IPS-18a (cell line): ENCODE measurements around the gene TGFBR1.

Source experiments
- H3K27ac ChIP-seq: one replicate; pipeline ENCODE4 v1.5.1; 2013; ENCODE audit warnings: low read length
- H3K27me3 ChIP-seq: one replicate; pipeline ENCODE4 v1.6.1; 2013; ENCODE audit warnings: mild to moderate bottlenecking, low read length; ENCODE audit not compliant: control insufficient read depth, insufficient read depth
- H3K36me3 ChIP-seq: one replicate; pipeline ENCODE4 v1.6.1; 2013; ENCODE audit warnings: low read depth, low read length; ENCODE audit not compliant: control insufficient read depth
- H3K4me1 ChIP-seq: one replicate; pipeline ENCODE4 v1.6.1; 2013; ENCODE audit warnings: low read depth, low read length; ENCODE audit not compliant: control insufficient read depth
- H3K4me3 ChIP-seq: one replicate; pipeline ENCODE4 v1.5.1; 2013; ENCODE audit warnings: low read length
- H3K9ac ChIP-seq: one replicate; pipeline ENCODE4 v1.6.1; 2013; ENCODE audit warnings: mild to moderate bottlenecking, low read length, moderate library complexity
- H3K9me3 ChIP-seq: one replicate; pipeline ENCODE4 v1.6.1; 2013; ENCODE audit warnings: low read depth, low read length; ENCODE audit not compliant: control insufficient read depth

Gene TGFBR1

GRCh38 chr9:99112750-99113413 lies 8.0 kb downstream of the TGFBR1 start:
- Histone ChIP-seq H3K27ac (no peak overlapping the region), H3K27me3 (no peaks in the 10 kb centered on the region), H3K9me3 (no peaks in the 10 kb centered on the region), H3K36me3 (no peaks in the 10 kb centered on the region), H3K4me3 (no peak overlapping the region), H3K4me1 (peaks cover 36% of the 10 kb centered on the region), H3K9ac (no peak overlapping the region)

DNA sequence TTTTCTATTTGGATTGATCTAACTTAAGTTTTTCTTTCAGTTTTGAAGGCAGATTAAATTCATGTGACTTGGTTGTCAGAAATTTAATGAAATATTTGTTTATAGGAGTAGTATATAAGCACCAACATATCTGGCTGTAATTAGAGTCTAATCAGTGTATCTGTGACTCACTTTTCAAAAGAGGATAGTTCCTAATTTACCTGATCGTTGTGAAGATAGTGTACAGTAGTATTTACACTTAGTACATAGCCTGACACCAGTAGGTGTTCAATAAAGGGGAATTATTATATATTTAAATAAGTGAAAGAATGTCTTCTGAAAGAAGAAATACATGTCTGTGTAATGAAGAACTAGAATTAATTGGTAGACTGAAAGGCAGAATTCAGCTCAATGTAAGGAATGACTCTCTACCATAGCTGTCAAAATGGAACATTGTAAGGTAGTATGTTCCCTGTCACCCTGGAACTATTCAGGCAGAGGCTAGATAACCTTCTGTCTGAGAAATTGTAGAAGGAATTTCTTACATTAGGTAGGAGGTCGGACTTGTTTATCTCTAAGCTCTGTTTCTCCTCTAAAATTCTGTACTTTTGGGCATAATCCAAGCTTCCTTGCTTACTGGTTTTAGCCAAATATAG lies 8.6 kb downstream of the TGFBR1 start:
- H3K4me3 ChIP-seq: no peak overlapping the region
- no peaks in the 10 kb centered on the region for H3K27me3 ChIP-seq
- H3K4me1 ChIP-seq: peaks cover 36% of the 10 kb centered on the region
- no peak overlapping the region for H3K27ac ChIP-seq
- H3K9me3 ChIP-seq: no peaks in the 10 kb centered on the region
- H3K9ac ChIP-seq: no peak overlapping the region
- H3K36me3 ChIP-seq: no peaks in the 10 kb centered on the region

GRCh38 chr9:99114049-99114440 lies 9.1 kb downstream of the TGFBR1 start:
- H3K27ac ChIP-seq: no peak overlapping the region
- H3K9me3 ChIP-seq: no peaks in the 10 kb centered on the region
- no peak overlapping the region for H3K9ac ChIP-seq
- peaks cover 36% of the 10 kb centered on the region for H3K4me1 ChIP-seq
- H3K27me3 ChIP-seq: no peaks in the 10 kb centered on the region
- no peak overlapping the region for H3K4me3 ChIP-seq
- no peaks in the 10 kb centered on the region for H3K36me3 ChIP-seq

DNA sequence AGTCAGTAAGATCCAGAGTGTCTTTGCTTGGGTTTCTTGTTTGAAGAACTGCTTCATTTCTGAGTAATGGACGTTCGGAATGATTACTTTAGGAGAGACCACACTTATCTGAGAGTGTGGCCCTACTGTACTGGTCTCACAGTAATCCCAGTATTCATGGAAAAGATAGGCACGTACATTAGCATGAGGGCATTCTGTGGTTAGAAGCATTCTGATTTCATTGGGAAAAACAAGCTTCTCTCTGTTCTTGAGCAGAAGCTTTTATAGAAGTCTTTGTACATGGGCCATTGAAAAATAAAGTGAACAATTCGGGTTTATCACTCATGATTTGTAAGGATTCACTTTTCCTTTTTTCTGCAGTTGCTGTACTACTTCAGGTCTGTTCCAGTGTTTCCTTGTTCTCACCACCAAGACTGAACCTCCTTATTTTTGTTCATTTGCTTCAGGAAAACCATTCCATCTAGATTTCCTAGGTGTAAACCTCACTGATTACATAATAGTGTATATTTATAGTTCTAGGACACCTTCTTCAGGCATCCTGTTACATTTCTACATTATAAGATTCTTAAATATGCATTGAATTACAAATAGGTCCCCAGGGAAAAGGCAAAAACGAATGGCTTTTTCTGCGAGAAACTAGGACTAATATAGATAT lies 10.1 kb downstream of the TGFBR1 start:
- Histone ChIP-seq H3K4me1 (peaks cover 36% of the 10 kb centered on the region), H3K9ac (no peak overlapping the region)

GRCh38 chr9:99116003-99116411 lies 11.1 kb downstream of the TGFBR1 start:
- Histone ChIP-seq H3K27ac (no peak overlapping the region), H3K36me3 (no peaks in the 10 kb centered on the region), H3K9ac (no peak overlapping the region), H3K27me3 (no peaks in the 10 kb centered on the region), H3K4me3 (no peak overlapping the region), H3K9me3 (no peaks in the 10 kb centered on the region), H3K4me1 (peaks cover 36% of the 10 kb centered on the region)

More for the DNA sequence above, 10.1 kb downstream of the TGFBR1 start:
- H3K4me3 ChIP-seq: no peak overlapping the region
- H3K9me3 ChIP-seq: no peaks in the 10 kb centered on the region
- H3K27ac ChIP-seq: no peak overlapping the region
- no peaks in the 10 kb centered on the region for H3K27me3 ChIP-seq
- no peaks in the 10 kb centered on the region for H3K36me3 ChIP-seq

DNA sequence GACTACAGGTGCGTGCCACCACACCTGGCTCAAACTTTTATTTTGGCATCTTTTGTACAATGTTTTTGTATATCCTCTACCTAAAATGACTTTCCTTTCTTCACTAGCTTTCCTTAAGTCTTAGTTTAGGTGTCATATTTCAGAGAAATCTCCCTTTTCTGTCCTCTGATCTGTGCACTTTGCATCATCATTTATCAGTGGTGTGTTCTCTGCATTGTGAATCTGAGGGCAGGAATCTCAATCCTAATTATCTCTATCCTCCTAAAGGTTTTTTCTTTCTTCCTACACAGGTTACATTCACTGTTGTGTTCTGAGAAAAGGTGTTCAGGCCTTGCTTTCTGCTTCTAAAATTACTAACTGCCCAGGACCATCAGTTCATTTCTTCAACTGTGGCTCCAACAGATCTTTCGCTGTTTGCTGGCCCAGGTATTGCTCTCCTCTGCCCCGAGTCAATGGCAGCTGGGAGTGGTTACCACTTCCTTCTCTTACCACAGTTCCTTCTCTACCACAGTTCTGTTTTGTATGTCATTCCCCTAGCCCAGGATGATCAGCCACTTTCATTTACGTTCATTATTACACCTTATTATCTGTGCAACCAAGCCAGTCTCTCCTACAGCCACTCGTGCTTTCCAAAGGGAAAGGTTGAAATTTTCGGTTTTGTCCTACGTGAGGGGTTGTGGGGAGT lies 14.0 kb downstream of the TGFBR1 start:
- Histone ChIP-seq H3K9ac (no peak overlapping the region), H3K4me3 (no peak overlapping the region), H3K27me3 (no peaks in the 10 kb centered on the region), H3K27ac (no peak overlapping the region), H3K4me1 (peaks cover 26% of the 10 kb centered on the region), H3K36me3 (no peaks in the 10 kb centered on the region), H3K9me3 (no peaks in the 10 kb centered on the region)

- Histone ChIP-seq H3K9me3 (no peaks in the 10 kb centered on the region), H3K27me3 (no peaks in the 10 kb centered on the region), H3K27ac (no peak overlapping the region), H3K4me3 (no peak overlapping the region), H3K36me3 (no peaks in the 10 kb centered on the region), H3K9ac (no peak overlapping the region), H3K4me1 (peaks cover 15% of the 10 kb centered on the region)
These were observed 15.2 kb downstream of the TGFBR1 start for GRCh38 chr9:99119976-99120655.

DNA sequence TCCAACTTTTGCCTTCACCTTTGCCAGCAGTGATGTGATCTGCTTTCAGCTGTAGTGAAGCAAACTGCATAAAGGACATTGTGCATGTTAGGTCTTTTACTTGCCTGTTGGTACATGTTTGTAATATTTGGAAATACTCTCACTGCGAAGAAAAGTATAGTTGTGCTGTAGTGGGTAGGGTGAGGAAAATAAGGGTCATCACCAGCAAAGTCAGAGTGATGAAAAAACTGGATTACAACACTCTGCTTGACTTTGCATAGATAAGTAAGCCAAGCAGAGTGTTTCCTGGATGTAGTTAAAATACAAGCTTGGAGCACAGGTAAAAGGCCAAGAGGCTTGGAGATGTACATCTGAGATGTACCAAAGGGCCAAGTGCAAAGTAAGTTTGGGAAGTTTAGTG lies 16.7 kb downstream of the TGFBR1 start:
- H3K4me3 ChIP-seq: no peak overlapping the region
- no peak overlapping the region for H3K9ac ChIP-seq
- H3K9me3 ChIP-seq: no peaks in the 10 kb centered on the region
- H3K27ac ChIP-seq: no peak overlapping the region
- H3K36me3 ChIP-seq: no peaks in the 10 kb centered on the region
- peaks cover 3% of the 10 kb centered on the region for H3K4me1 ChIP-seq
- no peaks in the 10 kb centered on the region for H3K27me3 ChIP-seq

DNA sequence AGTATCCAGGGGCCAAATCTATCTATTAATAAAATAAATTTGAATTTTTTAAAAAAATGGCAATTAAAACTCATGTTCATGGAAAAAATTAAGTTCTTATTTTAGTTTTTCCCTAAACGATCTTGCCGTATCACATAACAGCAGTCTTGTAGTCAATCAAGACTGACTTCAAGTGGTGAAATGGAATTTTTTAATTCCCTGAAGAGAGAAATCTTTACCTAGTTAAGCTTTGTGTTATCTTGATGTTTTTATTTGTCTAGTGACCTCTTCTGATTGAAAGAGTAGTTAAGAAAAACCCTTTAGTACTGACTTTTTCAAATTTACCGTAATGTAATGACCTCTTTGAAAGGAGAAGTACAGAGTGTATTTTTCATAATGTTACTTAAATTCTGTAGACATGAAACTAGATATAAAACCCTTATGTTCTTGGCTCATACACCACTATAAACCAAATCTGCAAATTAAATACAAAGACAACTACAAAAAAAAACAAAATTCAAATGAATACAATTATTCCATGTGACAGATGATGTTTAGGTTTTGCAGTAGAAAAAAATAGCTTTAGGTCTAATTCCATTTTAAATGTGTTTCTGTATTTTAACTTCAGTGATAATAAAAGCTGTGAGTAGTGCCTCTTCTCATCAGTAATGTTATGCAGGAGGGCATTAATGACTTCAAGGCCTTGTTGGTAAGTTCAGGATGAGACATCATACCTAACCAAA lies 19.8 kb downstream of the TGFBR1 start:
- no peaks in the 10 kb centered on the region for H3K27me3 ChIP-seq
- no peak overlapping the region for H3K27ac ChIP-seq
- H3K4me1 ChIP-seq: no peaks in the 10 kb centered on the region
- no peaks in the 10 kb centered on the region for H3K36me3 ChIP-seq
- no peak overlapping the region for H3K9ac ChIP-seq
- H3K4me3 ChIP-seq: no peak overlapping the region
- H3K9me3 ChIP-seq: no peaks in the 10 kb centered on the region

- no peaks in the 10 kb centered on the region for H3K36me3 ChIP-seq
- no peak overlapping the region for H3K9ac ChIP-seq
- no peak overlapping the region for H3K27ac ChIP-seq
- peaks cover 6% of the 10 kb centered on the region for H3K4me1 ChIP-seq
- H3K9me3 ChIP-seq: no peaks in the 10 kb centered on the region
- H3K4me3 ChIP-seq: no peak overlapping the region
- no peaks in the 10 kb centered on the region for H3K27me3 ChIP-seq
These were observed 20.5 kb downstream of the TGFBR1 start for GRCh38 chr9:99125446-99125845.

DNA sequence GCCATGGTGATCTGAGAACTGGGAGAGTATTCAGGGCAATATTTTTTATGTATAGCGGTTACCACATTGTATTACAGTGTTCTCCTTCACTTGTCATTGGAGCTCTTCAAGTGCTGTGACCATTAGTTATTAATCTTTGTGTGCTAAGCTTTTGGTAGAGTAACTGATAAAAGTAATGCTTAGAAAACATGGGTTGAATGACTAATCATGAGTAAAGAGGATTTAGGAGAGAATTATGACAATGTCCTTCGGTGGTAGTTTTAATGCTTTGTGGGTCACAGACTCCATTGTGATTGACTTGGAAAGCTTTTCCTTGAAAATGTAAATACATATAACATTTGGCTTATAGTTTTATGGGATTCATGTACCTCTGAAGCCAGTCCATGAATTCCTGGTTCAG lies 21.4 kb downstream of the TGFBR1 start:
- no peaks in the 10 kb centered on the region for H3K36me3 ChIP-seq
- no peak overlapping the region for H3K4me3 ChIP-seq
- no peak overlapping the region for H3K27ac ChIP-seq
- H3K4me1 ChIP-seq: peaks cover 8% of the 10 kb centered on the region
- no peaks in the 10 kb centered on the region for H3K27me3 ChIP-seq
- no peak overlapping the region for H3K9ac ChIP-seq
- no peaks in the 10 kb centered on the region for H3K9me3 ChIP-seq
